Common myeloid progenitor, CD34-positive (primary cell): ENCODE data around the gene MTARC2.

Source experiments
- CTCF ChIA-PET: fragments of 350-600 bp; sonication (Branson Sonifier 250); formaldehyde crosslinking; loops from one replicate; lab custom pipeline; 2021; ENCODE audit warnings: antibody characterized with exemption; lab: Charles Lee
- POLR2A ChIA-PET: fragments of 350-600 bp; sonication (Branson Sonifier 250); formaldehyde crosslinking; loops from one replicate; lab custom pipeline; 2021; ENCODE audit warnings: antibody characterized with exemption; lab: Charles Lee
- DNase-seq, 3 donors: peaks; one replicate each; pipeline versions ENCODE4 v3.0.0 to v3.0.0-alpha.2; 2013
- H3K27ac ChIP-seq, 2 experiments: 1 replicate in 1 of 2; 2 replicates in 1 of 2; pipeline ENCODE4 v1.7.0; 2013; ENCODE audit warnings: inconsistent platforms in 2 of 2, low read length in 2 of 2, mild to moderate bottlenecking in 2 of 2, low read depth in 1 of 2, moderate library complexity in 1 of 2; ENCODE audit not compliant: severe bottlenecking in 2 of 2, insufficient read depth in 1 of 2, poor library complexity in 1 of 2
- H3K27me3 ChIP-seq, 5 experiments: replicated peaks in 2 of 5; 1 replicate in 3 of 5; 2 replicates in 2 of 5; pipeline versions ENCODE4 v1.6.1 to v1.7.0; 2013; ENCODE audit warnings: low read length in 4 of 5, mild to moderate bottlenecking in 2 of 5, moderate library complexity in 2 of 5, inconsistent platforms in 1 of 5; ENCODE audit not compliant: insufficient read depth in 5 of 5, control insufficient read depth in 4 of 5
- H3K36me3 ChIP-seq, 4 experiments: 1 replicate in 2 of 4; 2 replicates in 2 of 4; pipeline versions ENCODE4 v1.6.1 to v1.7.0; 2013; ENCODE audit warnings: low read length in 3 of 4, control low read depth in 1 of 4, mild to moderate bottlenecking in 1 of 4; ENCODE audit not compliant: control insufficient read depth in 4 of 4, insufficient read depth in 4 of 4
- H3K4me1 ChIP-seq, 4 experiments: 1 replicate in 3 of 4; 2 replicates in 1 of 4; pipeline versions ENCODE4 v1.6.1 to v1.7.1; 2013; ENCODE audit warnings: low read length in 3 of 4, mild to moderate bottlenecking in 3 of 4, control low read depth in 1 of 4, inconsistent platforms in 1 of 4, moderate library complexity in 1 of 4; ENCODE audit not compliant: control insufficient read depth in 4 of 4, insufficient read depth in 4 of 4; ENCODE audit errors: control extremely low read depth in 1 of 4
- H3K4me3 ChIP-seq, 7 experiments: 1 replicate in 4 of 7; 2 replicates in 3 of 7; pipeline versions ENCODE4 v1.5.1 to v1.7.0; 2013; ENCODE audit warnings: mild to moderate bottlenecking in 7 of 7, low read length in 6 of 7, moderate library complexity in 6 of 7, inconsistent platforms in 2 of 7, low read depth in 2 of 7, control low read depth in 1 of 7; ENCODE audit not compliant: insufficient read depth in 4 of 7, control insufficient read depth in 1 of 7; ENCODE audit errors: extremely low read depth in 1 of 7
- H3K9me3 ChIP-seq, 5 experiments: 1 replicate in 4 of 5; 2 replicates in 1 of 5; pipeline versions ENCODE4 v1.6.1 to v1.7.1; 2013; ENCODE audit warnings: low read length in 4 of 5, mild to moderate bottlenecking in 2 of 5, inconsistent platforms in 1 of 5, low read depth in 1 of 5, moderate library complexity in 1 of 5; ENCODE audit not compliant: control insufficient read depth in 4 of 5, insufficient read depth in 2 of 5; ENCODE audit errors: control extremely low read depth in 1 of 5
- WGBS: methylation state at CpG from one replicate; pipeline ENCODE4 v1.1.5; 2013; ENCODE audit not compliant: insufficient coverage; 5-methylcytosine and 5-hydroxymethylcytosine counted together

The MTARC2 gene

DNA sequence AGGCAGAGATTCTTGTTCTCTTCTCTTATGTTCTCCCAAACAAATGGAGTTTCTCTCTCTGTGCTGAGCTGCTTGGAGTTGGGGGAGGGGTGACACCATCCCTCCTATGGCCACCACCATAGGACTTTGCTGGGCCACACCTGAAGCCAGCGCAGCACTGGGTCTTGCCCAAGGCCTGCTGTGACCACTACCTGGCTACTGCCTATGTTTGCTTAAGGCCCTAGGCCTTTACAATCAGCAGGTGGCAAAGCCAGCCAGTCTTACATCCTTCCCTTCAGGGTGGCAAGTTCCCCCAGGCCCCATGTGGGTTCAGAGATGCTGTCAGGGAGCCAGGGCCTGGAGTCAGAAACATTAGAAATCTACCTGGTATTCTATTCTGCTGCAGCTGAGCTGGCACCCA, 6.3 kb upstream of the MTARC2 start:
- Histone ChIP-seq H3K9me3 (no peaks in the 10 kb centered on the region), H3K27me3 (peaks cover 0 to 9% (median 3%) of the 10 kb centered on the region in 5 experiments), H3K4me3 (no peak overlapping the region), H3K36me3 (no peaks in the 10 kb centered on the region), H3K4me1 (no peaks in the 10 kb centered on the region), H3K27ac (no peak overlapping the region)
- 80% methylated on average over 1 of the region's 1 CpG for WGBS
- POLR2A ChIA-PET: no interaction called here
- CTCF ChIA-PET: interaction anchor here (2.4 kb wide), 1 partner anchor 9 kb away, joined by 6 read pairs; no protein-coding TSS in a partner anchor
- no peak for DNase-seq

DNA sequence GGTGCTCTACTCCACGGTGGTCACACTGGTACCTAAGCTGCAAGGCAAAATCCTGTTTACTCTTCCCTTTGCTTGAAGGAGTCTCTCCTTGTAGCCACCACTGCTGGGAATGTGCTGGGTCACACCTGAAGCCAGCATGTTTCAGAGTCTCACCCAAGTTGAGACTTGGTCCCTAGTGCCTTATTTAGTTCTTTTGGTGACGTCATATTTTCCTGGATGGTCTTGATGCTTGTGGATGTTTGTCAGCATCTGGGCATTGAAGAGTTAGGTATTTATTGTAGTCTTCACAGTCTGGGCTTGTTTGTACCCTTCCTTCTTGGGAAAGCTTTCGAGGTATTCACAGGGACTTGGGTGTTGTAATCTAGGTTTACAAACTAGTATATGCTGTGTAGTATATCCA, 5.6 kb upstream of the MTARC2 start:
- Histone ChIP-seq H3K27ac (no peak overlapping the region), H3K9me3 (no peaks in the 10 kb centered on the region), H3K36me3 (no peaks in the 10 kb centered on the region), H3K4me3 (no peak overlapping the region), H3K27me3 (peaks cover 2 to 16% (median 10%) of the 10 kb centered on the region in 5 experiments), H3K4me1 (peaks cover 0 to under 1% (median under 1%) of the 10 kb centered on the region in 4 experiments)
- DNase-seq: no peak
- 100% methylated on average over 1 of the region's 3 CpGs for WGBS
- ChIA-PET POLR2A (no interaction called here), CTCF (interaction anchor here (1.3 to 2.4 kb wide), 2 partner anchors 10 to 14 kb away, joined by 3 to 6 read pairs; no protein-coding TSS in a partner anchor)

DNA sequence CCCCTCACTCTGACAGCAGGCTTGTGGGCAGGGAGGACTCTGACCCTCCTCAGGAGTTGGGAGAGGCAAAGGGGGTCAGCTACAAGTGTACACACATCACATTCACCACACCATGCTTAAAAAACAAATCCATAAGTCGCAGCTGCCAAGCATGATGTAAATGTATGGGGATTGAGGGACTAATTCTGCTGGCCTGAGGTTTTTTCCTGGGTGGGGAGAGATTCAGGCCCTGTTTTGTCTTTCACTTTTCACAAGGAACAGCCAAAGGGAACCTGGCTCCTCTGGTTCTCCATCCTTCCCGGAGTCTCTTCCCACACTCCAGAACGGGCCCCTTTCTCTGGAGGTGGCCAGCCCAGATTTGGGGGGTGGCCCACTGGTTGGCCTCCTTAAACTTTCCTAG, 1.3 kb upstream of the MTARC2 start:
- H3K4me3 ChIP-seq: no peak overlapping the region
- DNase-seq: no peak
- H3K9me3 ChIP-seq: no peaks in the 10 kb centered on the region
- no peak overlapping the region for H3K27ac ChIP-seq
- WGBS: 100% methylated on average over 3 of the region's 3 CpGs
- ChIA-PET POLR2A (no interaction called here), CTCF (interaction anchor here (2.6 kb wide), 1 partner anchor 13 kb away, joined by 12 read pairs; no protein-coding TSS in a partner anchor)
- H3K27me3 ChIP-seq: peaks cover 12 to 38% (median 14%) of the 10 kb centered on the region in 5 experiments
- H3K36me3 ChIP-seq: no peaks in the 10 kb centered on the region
- peaks cover 2 to 15% (median 12%) of the 10 kb centered on the region in 4 experiments for H3K4me1 ChIP-seq

DNA sequence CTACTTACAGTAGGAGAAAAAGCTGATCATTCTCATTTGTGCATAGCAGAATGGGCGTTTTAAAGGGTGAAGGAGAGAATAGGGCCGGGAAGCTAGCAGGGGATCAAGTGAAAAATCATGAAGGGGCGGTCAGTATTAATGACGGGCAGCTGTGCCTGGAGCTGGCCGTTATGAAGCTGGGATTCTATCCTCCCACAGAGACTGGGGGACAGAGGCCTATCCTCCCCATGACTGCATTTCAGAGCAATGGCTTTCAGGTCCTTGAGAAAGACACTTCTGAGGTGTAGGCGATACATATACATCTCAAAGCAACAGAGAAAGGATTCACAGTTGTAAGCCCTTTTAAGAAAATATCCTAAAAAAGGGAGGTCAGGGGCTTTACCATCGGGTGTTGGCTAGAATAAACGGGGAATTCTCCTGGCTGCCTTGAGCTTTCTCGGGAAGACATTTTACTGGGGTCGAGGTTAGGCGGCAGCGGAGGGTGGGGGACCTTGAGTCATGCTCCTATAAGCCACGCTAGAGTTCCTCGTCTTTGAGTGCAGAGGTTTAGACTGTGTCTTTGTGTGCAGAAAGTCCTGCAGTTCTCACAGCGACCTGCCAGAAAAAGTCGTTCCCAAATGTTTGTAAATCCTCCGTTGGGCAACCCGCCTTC, 559 bp upstream of the MTARC2 start:
- Histone ChIP-seq H3K9me3 (no peaks in the 10 kb centered on the region), H3K27me3 (peaks cover 12 to 43% (median 14%) of the 10 kb centered on the region in 5 experiments), H3K27ac (no peak overlapping the region), H3K4me1 (peaks cover 2 to 15% (median 12%) of the 10 kb centered on the region in 4 experiments), H3K4me3 (peak overlapping the region; percentile 29 to 84 (median 69)), H3K36me3 (no peaks in the 10 kb centered on the region)
- WGBS: 40% methylated on average over 17 of the region's 18 CpGs
- DNase-seq: peak in 2 of 3 donors; percentile 60 to 71
- CTCF ChIA-PET: interaction anchor here (0.8 to 2.6 kb wide), 3 partner anchors 14 to 453 kb away, joined by 3 to 12 read pairs (median 4); no protein-coding TSS in a partner anchor
- POLR2A ChIA-PET: no interaction called here

DNA sequence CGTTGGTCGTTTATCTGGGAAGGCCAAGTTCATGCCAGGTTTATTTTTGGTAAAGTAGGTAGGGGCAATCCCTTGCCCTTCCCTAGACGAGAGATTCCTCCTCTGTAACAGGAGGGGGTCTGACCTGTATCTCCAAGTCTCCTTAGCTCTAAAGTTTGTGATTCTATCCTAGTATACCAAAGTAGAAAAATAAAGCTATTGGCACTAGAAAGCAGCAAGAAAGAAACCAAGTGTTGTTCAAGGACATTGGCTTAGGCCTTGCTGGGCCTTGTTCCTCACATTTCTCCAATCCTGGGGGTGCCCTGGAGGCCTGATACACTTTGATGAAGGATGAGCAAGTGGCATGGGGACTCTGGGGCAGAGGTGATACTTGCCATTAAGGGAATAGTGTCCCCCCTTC, 814 bp downstream of the MTARC2 start:
- ChIA-PET CTCF (interaction anchor here (0.9 to 1.8 kb wide), 2 partner anchors 8 to 27 kb away, joined by 3 to 4 read pairs; no protein-coding TSS in a partner anchor), POLR2A (no interaction called here)
- Histone ChIP-seq H3K36me3 (no peaks in the 10 kb centered on the region), H3K27me3 (peaks cover 10 to 43% (median 14%) of the 10 kb centered on the region in 5 experiments), H3K27ac (no peak overlapping the region), H3K4me1 (peaks cover 2 to 15% (median 12%) of the 10 kb centered on the region in 4 experiments), H3K4me3 (peak overlapping the region in 6 of 7 experiments; percentile 57 to 84 (median 70)), H3K9me3 (no peaks in the 10 kb centered on the region)
- WGBS: 30% methylated on average over 2 of the region's 3 CpGs
- DNase-seq: no peak

DNA sequence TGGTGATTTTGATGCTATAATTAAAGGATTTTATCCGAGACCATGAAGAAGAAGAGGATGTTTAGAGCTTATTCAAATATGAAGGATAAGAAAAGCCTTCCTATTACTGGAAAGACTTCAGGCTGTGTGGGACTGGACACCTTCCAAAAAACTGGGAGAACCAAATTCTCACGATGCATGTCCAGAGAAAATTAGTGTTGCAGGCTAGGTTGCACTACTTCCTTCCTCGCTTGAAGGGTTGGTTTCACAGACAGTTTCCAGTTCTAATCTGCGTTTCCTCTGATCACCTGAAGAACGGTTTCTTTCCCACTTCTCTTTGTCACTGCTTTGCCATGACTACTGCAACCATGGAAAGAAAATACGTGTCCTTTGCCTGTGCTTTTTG, 2.0 kb downstream of the MTARC2 start:
- no peak for DNase-seq
- Histone ChIP-seq H3K27me3 (peaks cover 10 to 41% (median 14%) of the 10 kb centered on the region in 5 experiments), H3K36me3 (no peaks in the 10 kb centered on the region), H3K9me3 (no peaks in the 10 kb centered on the region), H3K4me1 (peaks cover 2 to 25% (median 14%) of the 10 kb centered on the region in 4 experiments), H3K27ac (no peak overlapping the region), H3K4me3 (no peak overlapping the region)
- POLR2A ChIA-PET: no interaction called here
- CTCF ChIA-PET: no interaction called here
- 65% methylated on average over 5 of the region's 6 CpGs for WGBS

DNA sequence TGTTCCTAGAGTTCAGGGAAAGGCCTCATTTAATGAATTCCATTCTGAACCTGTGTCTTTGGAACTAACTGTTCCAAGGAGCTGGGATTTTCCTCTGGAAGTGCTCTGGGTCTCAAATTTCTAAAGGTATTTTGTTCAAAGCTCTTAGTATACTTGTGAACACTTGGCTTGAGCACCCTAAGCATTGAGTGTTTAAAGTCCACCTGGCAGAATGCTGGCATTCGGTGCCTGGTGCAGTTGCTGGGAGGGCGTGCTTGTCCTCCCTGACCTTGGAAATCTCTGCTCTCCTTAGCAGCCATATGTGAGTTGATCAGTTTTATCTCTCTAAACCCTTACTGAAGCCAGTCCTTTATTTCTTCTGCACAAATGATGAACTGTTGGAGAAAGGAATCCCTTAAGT, 3.0 kb downstream of the MTARC2 start:
- H3K4me1 ChIP-seq: peaks cover 2 to 35% (median 16%) of the 10 kb centered on the region in 4 experiments
- CTCF ChIA-PET: no interaction called here

More for the DNA sequence above, 3.0 kb downstream of the MTARC2 start:
- Histone ChIP-seq H3K4me3 (no peak overlapping the region), H3K27ac (no peak overlapping the region), H3K27me3 (peaks cover 10 to 41% (median 14%) of the 10 kb centered on the region in 5 experiments), H3K36me3 (no peaks in the 10 kb centered on the region), H3K9me3 (no peaks in the 10 kb centered on the region)
- 100% methylated on average over 2 of the region's 2 CpGs for WGBS
- DNase-seq: no peak
- POLR2A ChIA-PET: no interaction called here
